Transverse colon (tissue), 4 donors: ENCODE results near the gene DOCK7.

Source experiments
- EP300 ChIP-seq: sonication (generic); formaldehyde crosslinking; IDR thresholded peaks from one replicate; pipeline ENCODE4 v1.6.1; 2017; ENCODE audit warnings: antibody characterized with exemption, low read depth
- POLR2AphosphoS5 ChIP-seq, 3 donors: sonication (generic); formaldehyde crosslinking; IDR thresholded peaks; one replicate each; pipeline ENCODE4 v1.6.1; 2016; ENCODE audit warnings: antibody characterized with exemption in 3 of 3
- TF ChIP-seq, protein P1 (sequence below), 5 experiments: fragments of 200-600 bp in 3 of 5; fragments of 450-650 bp in 2 of 5; sonication (generic) in 3 of 5; IDR thresholded peaks; 1 replicate in 2 of 5; 2 replicates in 3 of 5; pipeline ENCODE4 v1.5.1; 2016 to 2017; ENCODE audit warnings: antibody characterized with exemption in 5 of 5, inconsistent platforms in 3 of 5, mild to moderate bottlenecking in 2 of 5, moderate library complexity in 1 of 5

DNA sequence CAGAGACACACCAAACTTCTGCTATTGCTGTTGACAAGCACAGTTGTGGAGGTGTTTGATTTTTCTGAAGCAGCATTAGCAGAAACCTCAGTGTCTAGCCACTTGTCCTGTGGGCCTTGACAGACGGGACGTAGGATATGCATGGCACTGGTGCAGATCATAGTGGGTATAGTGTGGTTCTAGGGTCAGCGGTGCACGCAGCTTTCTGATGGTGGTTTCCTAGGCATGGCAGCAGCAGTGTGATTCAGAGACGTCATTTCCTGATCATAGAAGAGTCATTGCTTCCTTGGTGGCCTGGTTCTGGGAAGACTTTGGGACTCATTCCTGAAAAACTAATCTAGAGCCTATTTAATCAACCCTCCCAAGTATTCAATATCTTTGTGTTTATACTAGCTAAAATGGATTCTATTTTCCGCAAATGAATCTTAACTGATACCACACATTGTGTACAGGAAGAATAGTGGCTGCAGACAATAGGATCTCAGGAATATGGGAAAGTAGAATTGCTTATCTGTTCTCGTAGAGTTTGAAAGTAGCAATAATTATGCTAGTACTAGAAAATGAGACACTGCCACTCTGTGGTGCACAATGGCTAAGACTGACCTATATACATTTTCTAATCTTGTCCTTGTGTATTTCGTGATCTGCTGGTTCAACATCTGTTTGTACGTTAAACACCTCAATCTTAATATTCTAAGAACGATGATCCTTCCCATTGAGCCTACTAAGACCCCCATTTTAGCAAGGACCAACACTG is 254.1 kb downstream of the DOCK7 start:
- TF ChIP-seq, protein P1, sequence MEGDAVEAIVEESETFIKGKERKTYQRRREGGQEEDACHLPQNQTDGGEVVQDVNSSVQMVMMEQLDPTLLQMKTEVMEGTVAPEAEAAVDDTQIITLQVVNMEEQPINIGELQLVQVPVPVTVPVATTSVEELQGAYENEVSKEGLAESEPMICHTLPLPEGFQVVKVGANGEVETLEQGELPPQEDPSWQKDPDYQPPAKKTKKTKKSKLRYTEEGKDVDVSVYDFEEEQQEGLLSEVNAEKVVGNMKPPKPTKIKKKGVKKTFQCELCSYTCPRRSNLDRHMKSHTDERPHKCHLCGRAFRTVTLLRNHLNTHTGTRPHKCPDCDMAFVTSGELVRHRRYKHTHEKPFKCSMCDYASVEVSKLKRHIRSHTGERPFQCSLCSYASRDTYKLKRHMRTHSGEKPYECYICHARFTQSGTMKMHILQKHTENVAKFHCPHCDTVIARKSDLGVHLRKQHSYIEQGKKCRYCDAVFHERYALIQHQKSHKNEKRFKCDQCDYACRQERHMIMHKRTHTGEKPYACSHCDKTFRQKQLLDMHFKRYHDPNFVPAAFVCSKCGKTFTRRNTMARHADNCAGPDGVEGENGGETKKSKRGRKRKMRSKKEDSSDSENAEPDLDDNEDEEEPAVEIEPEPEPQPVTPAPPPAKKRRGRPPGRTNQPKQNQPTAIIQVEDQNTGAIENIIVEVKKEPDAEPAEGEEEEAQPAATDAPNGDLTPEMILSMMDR (IDR thresholded peaks at IDR 0.05): no peak
- TF ChIP-seq POLR2AphosphoS5 (IDR thresholded peaks at IDR 0.05): no peak
- TF ChIP-seq EP300: no peak
